ENCODE data around the gene AIP. TPM values are rescaled to one million over a fixed set of nuclear protein-coding genes. Genes with fewer than 3 reads are reported as not detected.

The AIP gene
- total and polyA plus RNA-seq, 2 of the 8 experiments (the other 6 are each of a cell fraction or from before 2014, with no cell fraction given): 29.8 to 54.4 TPM

DNA sequence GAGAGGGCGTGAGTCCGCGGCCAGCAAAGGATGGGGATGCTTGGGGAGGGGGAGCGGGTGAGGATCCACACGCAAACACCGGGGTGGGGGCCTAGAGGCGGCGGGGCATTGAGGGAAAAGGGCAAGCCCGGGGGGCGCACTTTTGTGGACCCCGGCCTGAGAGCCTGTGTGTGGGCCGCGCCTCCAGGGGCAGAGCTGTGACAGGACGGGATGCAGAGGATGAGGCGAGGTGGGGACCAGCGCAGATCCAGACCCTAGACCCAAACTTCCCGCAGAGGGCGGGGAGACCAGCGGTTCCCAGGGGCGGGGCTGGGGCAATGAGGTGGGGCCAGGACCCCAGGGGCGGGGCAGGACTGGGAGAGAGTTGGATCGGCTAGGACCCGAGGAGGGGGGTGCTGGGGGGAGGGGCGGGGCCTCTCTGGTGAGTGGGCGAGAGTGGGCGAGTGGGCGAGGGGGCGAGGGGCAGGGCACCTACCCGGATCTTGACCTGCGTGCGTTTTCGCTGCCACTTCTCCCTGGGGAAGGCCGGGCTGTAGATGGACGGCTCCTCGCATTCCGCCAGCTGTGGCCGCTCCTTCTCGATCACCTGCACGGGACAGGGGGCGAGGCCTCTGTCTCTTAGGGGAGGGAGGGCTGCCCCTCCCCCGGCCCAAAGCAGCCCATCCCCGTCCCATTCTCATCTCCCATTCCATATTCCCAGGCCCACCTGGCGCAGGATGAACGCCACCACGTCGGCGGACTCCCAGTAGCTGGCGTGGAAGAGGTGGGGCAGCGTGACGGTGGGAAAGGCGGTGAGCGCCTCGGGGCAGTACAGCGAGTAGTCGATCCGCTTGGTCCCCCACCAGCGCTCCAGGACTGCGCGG, 11.8 kb downstream of the AIP start (continued):
- TF ChIP-seq, protein P1, sequence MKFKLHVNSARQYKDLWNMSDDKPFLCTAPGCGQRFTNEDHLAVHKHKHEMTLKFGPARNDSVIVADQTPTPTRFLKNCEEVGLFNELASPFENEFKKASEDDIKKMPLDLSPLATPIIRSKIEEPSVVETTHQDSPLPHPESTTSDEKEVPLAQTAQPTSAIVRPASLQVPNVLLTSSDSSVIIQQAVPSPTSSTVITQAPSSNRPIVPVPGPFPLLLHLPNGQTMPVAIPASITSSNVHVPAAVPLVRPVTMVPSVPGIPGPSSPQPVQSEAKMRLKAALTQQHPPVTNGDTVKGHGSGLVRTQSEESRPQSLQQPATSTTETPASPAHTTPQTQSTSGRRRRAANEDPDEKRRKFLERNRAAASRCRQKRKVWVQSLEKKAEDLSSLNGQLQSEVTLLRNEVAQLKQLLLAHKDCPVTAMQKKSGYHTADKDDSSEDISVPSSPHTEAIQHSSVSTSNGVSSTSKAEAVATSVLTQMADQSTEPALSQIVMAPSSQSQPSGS (IDR thresholded peaks at IDR 0.05; ENCODE audit: low read length): no peak
- TF ChIP-seq PHF8 (conservative IDR thresholded peaks at IDR 0.05; ENCODE audit: low read depth, low read length): no peak
- TF ChIP-seq SIX5 (IDR thresholded peaks at IDR 0.05; ENCODE audit: low read depth, low read length): no peak

All from H1 (cell line).